CD4-positive, alpha-beta T cell treated with Interleukin-6 for 4 hours (primary cell): ENCODE data around the gene CACNA1C.

Source experiments
- DNase-seq: peaks from one replicate; pipeline ENCODE4 v3.0.0-alpha.2; 2020; ENCODE audit warnings: mixed read lengths

Gene CACNA1C

GRCh38 chr12:2403221-2403976 lies 350.6 kb downstream of the CACNA1C start:
- DNase-seq, result no peak

GRCh38 chr12:2405039-2405438 lies 352.3 kb downstream of the CACNA1C start:
- DNase-seq, result no peak

- no peak for DNase-seq
Measured at GRCh38 chr12:2406903-2407302, 354.1 kb downstream of the CACNA1C start.

- no peak for DNase-seq
Measured at GRCh38 chr12:2408262-2408661, 355.5 kb downstream of the CACNA1C start.

- DNase-seq, result no peak
Measured at GRCh38 chr12:2409656-2410265, 357.0 kb downstream of the CACNA1C start.

GRCh38 chr12:2410496-2410895 lies 357.7 kb downstream of the CACNA1C start:
- no peak for DNase-seq

GRCh38 chr12:2411011-2411410 lies 358.2 kb downstream of the CACNA1C start:
- no peak for DNase-seq

- DNase-seq, result no peak
Measured at GRCh38 chr12:2411616-2412304, 359.0 kb downstream of the CACNA1C start.

- DNase-seq, result no peak
Measured at GRCh38 chr12:2412305-2412643, 359.5 kb downstream of the CACNA1C start.

GRCh38 chr12:2413301-2413700 lies 360.5 kb downstream of the CACNA1C start:
- DNase-seq, result no peak

GRCh38 chr12:2413999-2414792 lies 361.4 kb downstream of the CACNA1C start:
- no peak for DNase-seq

- DNase-seq, result no peak
Measured at GRCh38 chr12:2414810-2415567, 362.2 kb downstream of the CACNA1C start.

- no peak for DNase-seq
Measured at GRCh38 chr12:2415568-2415944, 362.8 kb downstream of the CACNA1C start.

GRCh38 chr12:2416158-2416557 lies 363.4 kb downstream of the CACNA1C start:
- no peak for DNase-seq

- DNase-seq, result no peak
Measured at GRCh38 chr12:2417481-2418160, 364.8 kb downstream of the CACNA1C start.

GRCh38 chr12:2418579-2418978 lies 365.8 kb downstream of the CACNA1C start:
- no peak for DNase-seq

GRCh38 chr12:2422591-2422990 lies 369.8 kb downstream of the CACNA1C start:
- no peak for DNase-seq

GRCh38 chr12:2429032-2429431 lies 376.2 kb downstream of the CACNA1C start:
- DNase-seq, result no peak

GRCh38 chr12:2431810-2432209 lies 379.0 kb downstream of the CACNA1C start:
- DNase-seq, result no peak

GRCh38 chr12:2432856-2433255 lies 380.1 kb downstream of the CACNA1C start:
- no peak for DNase-seq

GRCh38 chr12:2435511-2435910 lies 382.7 kb downstream of the CACNA1C start:
- no peak for DNase-seq
